UCSD-AML1 (cell line): ENCODE results near the gene PLOD2.

Experiments
- DNase-seq: peaks from one replicate; lab custom pipeline; 2025; ENCODE audit not compliant: unreplicated experiment; lab: John Stamatoyannopoulos, UW

Gene PLOD2

DNA sequence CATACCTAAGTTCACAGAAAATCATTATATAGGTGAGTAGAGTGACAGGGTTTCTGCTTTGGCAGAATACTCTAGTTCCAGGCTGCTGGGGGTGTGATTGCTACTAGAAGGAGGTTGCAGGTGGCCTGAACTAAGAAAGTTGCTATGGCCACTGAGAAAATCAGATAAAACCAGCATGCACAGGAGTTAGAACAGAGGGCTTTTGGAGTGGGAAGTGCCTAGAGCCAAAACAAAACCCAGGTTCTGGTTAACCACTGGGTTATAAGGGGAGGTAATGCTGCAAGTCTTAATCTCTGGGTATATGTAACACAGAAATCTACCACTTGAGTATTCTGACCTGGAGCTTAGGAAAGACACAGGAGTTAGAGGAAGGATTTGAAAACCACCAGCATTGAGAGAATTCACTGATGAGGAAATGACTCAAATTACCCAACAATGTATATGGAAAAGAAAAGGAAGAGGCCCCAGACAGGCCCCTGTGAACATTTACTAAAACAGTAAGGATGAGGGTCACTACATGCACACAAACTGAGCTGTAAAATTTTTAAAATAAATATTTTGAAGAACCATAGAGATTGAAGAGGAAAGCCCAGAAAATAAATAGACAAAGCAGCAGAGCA, 60.0 kb downstream of the PLOD2 start:
- DNase-seq, result peak; percentile 5

DNA sequence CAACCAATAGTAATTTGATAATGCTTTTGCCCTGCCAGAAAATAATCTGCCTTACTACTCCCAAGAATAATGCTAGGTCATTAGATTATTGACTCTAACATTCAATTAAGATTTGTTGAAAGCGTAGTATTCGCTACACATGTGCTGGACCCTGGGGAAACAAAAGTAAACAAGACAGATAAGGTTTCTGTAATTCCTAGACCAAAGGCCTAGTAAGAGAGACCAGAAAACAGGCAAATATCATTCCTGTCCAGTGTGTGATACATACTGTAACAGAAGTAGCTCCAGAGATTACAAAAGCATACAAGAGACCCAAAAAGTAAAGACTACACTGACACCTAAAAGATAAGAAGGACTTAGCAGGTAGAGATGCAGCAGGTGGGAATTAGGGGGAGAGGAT, 60.8 kb downstream of the PLOD2 start:
- DNase-seq, result no peak

DNA sequence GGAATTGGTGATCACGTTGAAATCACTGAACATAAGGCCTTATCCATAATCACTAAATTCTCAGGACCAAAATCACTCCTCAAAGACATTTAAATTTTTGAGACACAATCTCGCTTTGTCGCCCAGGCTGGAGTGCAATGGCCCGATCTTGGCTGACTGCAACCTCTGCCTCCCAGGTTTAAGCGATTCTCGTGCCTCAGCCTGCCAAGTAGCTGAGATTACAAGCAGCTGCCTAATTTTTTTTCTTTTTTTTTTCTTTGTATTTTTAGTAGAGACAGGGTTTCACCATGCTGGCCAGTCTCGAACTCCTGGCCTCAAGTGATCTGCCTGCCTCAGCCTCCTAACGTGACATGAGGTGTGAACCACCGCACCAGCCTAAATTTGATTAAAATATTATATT, 61.7 kb downstream of the PLOD2 start:
- DNase-seq, result no peak

DNA sequence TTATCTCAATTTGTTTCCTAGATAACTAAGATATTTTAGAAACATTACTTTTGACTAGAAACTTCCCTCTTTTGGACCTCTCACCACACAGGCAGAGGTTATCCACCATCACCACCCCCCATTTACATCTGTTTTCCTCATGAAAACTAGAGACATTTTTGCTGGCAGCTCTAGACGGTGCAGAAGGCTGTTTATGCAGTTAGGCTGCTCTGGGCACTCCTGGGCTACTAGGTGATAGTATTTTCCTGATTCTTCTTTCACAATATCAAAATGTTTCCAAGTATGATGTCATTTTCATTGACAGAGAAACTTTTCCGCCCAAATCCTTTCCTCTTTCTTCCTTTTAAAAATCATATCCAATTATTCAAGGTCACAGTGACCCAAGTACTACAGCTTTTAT, 67.1 kb downstream of the PLOD2 start:
- no peak for DNase-seq

DNA sequence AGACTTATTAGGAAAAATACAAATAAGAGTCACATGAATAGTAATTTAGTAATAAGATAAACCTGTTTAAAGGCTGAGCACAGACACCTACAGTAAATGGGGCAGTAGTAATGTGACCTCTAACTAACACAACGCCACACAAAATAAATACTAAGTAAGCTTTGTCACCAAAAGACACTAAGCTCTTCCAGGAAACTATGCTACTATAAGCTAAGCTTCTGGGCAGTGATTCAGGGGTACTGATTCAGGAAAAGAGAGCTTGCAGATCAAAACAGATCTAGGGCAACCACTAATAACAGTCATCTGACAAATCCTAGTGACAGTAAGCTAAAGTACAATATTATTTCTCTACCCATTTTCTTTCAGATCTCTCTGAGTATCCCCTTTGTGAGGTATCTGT, 68.8 kb downstream of the PLOD2 start:
- no peak for DNase-seq

DNA sequence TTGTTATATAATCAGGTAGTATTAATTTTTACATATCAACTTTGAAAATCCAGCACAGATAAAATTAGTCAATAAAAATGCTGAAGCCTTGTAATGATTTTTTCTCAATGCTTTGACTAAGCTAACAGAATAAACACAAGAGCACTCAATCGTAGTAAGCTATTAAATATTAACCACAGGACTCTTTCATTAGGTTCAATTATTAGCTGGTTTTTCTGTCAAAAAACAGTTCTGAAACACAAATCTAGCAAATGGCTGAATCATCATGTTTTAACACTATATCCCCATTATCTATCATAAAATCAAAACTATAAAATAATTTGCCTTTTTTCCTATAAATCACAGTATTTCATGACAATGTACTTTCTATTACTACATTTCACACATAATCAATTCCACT, 69.6 kb downstream of the PLOD2 start:
- DNase-seq, result no peak

DNA sequence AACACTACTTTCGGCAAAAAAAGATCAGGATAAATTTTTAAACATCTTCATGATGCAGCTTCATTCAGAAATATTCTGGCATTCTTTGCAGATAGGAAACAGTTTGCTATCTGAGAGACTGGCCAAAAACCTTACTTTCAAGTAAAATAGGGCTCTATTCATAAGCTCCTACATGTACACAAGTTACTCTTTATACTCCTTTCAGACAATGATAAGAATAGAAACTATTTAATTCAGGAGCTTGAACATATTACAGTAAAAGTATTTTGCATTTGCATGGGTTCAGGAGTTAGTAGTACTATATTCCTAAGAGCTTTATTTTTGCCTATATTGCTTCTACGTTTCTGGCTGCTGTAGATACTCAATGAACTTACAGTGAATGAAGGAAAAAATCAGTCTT, 70.5 kb downstream of the PLOD2 start:
- no peak for DNase-seq

DNA sequence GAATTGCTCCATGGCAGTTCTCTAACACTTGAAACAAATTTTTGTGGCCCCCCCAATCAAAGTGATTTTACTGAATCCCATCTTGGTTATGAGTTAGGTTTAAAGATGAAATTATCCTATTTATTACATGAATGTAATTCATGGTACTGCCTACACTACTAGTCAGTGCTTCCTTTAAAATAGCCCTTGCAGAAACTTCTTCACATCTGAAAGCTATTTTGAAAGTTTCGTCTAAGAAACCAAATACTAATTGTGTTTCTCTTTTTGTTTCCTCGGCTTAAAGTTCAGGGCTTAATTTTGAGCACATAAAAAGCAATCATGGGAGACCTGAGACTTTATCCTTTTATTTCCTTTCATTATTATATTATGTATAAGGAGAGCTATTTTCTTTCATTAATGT, 72.1 kb downstream of the PLOD2 start:
- no peak for DNase-seq

DNA sequence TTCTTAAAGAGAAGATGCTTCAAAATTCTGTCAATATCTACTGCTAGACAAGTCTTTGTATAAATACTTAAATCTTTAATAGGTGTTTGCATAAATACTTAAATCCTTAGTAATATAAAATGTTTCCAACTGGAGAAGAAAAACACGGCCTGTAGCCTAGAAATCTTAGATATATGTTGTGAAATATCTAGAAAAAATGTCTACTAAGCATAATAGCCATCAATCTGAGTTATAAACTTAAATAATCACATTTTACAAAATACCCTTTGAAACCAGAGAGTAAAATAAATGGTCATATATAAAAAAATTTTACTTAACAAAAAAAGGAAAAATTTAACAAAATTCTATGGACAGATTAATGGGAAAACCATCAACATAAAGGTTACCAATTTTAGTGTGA, 73.9 kb downstream of the PLOD2 start:
- DNase-seq, result no peak

DNA sequence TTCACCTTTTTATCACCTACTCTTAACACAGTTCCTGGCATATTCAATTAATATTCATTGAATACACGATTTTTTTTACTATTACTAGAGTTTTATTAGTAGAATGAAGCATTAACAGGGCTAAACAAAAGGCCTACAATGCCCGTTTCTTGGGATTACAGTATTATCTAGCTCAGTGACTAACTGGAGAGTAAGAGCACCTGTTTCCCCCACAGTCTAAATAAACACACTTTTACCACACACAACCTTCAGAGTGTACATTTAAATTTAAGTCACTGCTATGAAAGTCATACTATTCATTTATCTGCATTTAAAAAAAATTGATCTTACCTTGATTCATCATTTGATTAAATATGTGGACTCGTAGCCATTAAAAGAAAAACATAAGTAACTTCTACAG, 74.8 kb downstream of the PLOD2 start:
- no peak for DNase-seq

DNA sequence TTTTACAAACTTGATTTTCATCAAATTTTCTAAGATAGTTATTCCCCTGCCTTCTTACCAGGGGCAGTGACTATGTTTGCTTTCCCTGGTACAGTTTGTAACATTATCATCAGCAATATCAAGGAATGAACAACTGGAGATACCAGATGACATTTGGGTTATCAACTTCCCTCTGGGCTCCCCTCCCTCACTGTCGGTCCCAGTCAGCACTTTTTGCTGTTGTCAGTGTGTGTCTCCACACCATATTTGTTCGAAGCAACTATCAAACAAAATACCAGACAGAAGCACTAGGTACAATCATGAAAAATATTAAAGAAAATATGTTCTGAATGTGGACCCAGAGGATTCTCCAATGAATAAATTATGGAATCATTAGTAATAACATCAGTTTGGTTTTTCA, 75.3 kb downstream of the PLOD2 start:
- no peak for DNase-seq

DNA sequence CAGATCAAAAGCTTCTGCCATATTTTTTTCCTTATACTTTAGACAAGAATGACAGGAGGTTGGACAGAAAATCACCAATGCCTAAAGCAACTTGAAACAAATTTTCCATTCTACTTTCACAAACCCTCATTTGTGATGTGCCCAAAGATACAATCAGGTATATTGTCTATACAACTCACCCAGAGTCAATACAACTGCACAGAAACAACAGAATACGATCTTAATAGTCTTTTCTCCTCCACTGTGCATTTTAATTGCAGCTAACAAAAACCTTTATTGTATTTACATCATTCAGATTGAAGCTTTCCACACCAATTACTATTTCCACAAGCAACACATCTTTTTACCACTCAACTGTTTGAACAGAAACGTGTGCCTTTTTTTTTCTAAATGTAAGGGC, 80.4 kb downstream of the PLOD2 start:
- DNase-seq, result no peak

DNA sequence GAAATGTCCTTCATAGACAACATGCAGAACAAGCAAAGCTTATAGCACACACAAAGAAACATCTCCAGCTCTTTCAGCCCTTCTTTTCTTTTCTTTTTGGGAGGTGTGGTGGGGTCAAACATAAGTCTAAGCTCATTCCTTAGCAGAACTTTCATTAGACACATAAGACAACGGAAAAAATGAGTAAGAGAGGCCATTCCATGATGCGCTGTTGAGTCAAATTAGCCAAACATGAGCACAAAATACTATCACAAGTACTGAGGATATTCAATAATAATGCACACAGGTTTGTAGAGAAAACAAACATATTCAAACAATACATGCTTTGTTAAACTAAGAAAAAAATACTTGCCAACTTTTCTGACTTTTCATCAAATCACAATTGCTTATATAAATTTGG, 83.0 kb downstream of the PLOD2 start:
- no peak for DNase-seq

DNA sequence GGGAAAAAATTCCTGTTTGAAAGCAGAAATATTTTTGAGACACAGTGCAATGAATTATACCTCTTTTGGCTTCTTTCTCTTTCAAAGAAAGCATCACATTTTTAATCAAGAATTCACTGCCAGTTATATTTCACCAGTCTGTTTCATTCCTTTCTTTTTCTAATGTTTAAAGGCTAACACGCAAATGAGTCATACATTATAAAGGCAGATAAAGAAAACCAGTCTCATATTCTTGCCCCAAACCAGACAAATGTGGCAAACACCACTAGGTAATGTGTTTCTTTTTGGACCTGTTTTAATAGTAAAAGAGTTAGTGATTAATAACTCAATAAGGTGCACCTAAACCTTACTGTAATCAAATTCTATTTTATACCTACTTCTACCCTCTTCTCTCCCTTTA, 83.8 kb downstream of the PLOD2 start:
- no peak for DNase-seq

DNA sequence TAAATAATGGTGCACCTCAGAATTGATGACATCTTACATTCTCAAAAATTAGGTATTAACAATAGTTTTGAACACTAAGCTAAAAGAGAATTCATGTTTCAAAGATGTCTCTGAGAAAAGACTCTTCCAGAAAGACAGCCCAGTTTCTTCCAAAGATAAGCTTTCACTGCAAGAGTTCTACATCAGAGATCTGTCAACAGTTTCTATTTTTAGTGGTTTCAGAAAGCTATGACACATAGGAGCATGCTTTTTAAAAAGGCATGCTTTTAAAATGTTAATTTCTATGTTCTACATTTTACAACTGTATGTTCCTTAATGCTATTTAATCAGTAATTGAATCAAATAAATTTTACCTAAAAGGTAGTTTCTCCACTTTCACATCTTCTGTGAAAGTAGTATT, 88.2 kb downstream of the PLOD2 start:
- no peak for DNase-seq

DNA sequence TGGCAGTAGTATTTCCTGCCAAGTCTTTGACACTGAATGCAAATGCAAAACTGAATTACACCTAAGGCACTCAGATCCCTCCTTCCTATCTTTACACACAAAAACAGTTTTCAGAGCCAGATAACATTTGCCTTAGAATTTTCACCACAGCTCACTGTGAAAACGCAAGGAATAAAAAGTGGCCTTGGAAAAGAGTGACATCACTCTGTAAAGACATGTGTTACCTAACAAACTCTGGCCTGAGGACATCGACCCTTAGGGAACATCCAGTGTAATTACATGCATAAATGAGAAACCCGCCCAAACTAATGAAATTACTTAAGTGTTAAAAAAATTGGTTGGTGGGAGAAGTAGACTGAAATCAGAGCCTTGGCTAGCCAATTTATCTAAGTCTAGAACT, 88.9 kb downstream of the PLOD2 start:
- no peak for DNase-seq

DNA sequence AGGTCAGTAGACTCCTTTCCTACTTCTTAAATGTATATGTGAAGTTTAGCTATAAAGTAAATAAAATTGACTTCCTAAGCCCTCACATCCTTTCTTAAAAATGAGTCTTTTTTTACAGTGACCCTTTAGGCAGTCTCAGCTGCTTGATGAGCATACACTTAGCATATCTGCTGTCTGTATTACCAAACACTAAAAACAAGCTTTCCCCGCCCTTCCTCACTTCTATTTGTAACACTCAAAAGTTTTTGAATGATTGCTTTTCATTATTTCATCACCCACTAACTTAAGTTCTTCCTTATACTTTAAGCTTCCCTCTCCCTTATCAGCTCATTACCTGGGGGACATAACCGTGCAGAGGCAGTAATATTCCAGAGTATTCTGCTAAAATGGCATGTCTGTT, 89.4 kb downstream of the PLOD2 start:
- no peak for DNase-seq

DNA sequence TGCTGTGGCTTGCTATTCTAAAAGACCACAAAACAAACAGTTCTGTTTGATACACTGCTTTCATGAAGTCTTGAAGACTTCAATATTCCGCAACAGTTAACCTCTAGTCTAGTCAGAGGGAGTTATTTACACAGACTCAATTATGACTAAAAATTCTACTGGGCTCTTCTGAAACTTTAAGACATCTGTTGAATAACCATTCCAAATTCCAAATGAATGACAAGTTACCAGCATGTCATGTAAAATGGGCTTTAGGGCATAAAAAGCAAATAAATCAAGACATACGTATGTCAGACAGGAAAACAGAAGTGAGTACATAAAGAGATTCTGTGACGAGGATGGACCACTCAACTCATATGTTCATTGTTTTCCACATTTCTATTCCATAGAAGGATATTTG, 93.9 kb downstream of the PLOD2 start:
- DNase-seq, result no peak

DNA sequence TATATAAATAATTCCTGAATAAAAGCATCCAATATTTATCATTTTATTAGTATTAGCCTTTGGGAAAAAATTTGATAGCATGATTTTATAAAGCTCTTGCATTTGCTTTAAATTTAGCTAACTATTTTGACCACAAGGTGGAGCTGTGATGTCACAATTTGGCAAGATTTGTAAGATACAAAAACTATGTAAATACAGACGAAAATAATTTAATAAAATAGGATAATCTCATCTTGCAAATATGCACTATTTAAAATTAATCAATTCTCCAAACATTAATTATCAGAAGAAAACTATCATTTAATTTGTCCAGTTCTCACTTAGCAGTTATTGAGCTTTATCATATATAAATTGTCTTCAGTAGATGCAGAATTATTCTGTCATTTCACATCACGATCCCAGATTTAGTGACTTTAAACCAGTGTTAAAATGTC, 95.4 kb downstream of the PLOD2 start:
- DNase-seq, result peak; percentile 0

DNA sequence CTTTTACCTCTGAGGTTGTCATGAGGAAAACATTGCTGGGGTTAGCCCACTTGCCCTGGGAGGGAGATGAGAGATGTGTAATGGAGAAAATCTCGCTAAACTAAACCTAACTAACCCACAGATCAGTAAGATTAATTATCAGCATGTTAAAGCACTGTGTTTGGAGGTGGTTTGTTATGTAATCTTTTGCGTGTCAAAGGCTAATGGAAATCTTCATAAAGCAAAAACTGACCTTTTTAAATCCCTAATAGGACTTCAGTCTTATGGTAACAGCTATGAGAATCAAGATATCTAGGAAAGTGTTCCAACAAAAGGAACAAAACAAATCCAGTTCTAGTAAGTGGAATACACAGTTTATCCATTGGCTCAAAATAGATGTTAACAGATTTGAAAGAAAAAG, 102.7 kb downstream of the PLOD2 start:
- no peak for DNase-seq

DNA sequence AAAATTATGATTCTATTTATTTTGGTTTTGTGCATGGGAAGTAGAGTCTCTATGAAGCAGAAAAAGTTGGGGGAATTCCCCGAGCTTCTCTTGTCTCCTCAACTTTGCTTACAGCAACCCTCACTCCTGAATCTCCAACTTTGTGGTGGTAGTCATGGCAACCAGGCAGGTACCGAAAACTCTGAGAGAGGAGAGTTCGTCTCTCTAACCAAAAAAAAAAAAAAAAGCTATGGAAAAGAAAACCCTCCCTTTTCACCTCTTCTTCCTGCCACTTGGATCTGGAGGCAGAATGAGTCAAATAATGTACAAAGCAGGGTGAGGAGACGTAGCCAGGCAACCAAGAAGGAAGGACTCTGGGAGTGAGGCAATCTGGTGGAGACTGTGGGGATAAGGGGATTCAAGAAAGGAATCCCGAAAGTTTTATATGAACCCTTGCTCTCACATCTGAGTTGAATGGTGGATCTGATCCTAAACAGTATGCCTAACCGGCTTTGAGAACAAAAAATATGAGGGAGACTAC, 108.1 kb downstream of the PLOD2 start:
- no peak for DNase-seq

DNA sequence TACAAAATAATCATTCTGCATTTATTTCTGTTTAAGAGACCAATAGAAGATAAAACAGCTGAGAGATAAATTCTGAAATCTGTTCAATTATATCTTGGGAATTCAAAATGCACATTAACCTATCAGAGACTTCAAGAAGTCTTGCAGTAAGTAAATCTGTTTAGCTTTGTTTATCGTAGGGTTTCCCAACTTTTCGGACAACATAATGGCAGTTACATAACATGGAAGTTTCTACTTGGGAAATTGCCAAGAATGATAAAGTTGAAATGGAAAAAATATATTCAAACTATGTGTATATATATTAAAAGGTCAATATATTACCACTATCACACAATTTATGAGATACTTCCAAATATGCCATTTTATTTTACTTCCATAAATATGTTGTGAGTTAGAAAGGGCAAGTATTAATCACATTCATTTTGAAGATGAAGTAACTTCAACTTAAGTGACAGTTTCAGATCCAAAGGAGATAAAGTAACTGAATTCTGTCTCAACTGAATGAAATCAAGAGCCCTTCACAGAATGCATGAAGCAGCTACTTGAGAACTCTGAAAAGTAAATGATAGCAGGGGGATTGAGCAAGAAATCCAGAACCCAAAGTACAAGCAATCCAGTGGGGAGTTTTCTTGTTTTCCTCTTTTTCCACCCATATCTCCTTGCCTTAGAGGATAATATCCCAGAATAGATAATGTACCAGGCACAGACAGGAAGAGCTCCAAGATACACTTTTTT, 108.8 kb downstream of the PLOD2 start:
- no peak for DNase-seq

DNA sequence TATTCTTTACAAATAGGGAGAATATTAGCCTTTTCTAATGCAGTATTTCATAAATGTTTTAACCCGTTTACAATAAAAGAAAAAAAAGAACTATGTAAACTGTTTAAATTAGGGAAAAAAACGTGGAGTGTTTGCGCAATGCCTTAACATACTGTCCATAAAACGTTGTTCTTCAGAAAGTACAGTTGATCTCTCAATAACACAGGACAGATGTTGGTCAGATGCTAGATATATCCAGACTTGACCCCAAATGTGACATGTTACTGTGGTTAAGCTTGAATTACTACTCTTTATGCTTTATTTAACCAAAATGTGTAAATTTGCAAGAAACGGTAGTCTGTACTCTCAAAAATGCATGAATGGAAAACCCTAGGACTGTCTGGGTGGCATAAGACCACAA, 110.3 kb downstream of the PLOD2 start:
- DNase-seq, result no peak
